ENCODE measurements around the gene RASL10B.
"Not testable (repeated sequence)": the region's sequence is repeated elsewhere in the genome, so short reads cannot be mapped to it uniquely, and the experiment has no call there.

RASL10B gene

DNA sequence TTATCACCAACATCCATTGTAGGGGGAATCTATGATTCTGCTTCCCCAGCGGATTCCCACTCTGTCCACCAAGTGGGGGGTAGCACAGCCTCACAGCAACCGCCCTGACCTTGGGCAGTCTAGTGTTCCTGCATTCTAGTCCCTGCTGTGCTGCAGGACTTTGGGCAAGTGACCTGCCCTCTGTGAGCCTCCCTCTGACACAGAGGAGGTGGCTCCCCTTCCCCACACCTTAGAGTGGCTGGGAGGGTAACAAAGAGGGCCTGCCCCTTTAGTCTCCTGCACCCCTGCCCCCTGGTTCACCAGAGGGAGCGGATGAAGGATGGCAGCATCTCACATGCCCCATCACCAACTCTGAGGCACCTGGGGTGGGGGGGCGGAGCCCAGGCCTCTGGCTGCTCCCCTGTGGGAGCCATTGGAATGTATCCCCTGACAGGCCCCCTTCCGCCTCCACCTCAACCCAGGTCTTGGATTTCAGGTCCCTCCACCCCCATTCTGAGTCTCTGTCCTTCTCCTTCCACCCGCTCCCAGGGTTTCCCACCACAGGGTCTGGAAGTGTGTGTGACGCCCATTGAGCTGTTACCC is 11.5 kb downstream of the RASL10B start:
- DNase-seq (ENCODE audit: low read depth): no peak

DNA sequence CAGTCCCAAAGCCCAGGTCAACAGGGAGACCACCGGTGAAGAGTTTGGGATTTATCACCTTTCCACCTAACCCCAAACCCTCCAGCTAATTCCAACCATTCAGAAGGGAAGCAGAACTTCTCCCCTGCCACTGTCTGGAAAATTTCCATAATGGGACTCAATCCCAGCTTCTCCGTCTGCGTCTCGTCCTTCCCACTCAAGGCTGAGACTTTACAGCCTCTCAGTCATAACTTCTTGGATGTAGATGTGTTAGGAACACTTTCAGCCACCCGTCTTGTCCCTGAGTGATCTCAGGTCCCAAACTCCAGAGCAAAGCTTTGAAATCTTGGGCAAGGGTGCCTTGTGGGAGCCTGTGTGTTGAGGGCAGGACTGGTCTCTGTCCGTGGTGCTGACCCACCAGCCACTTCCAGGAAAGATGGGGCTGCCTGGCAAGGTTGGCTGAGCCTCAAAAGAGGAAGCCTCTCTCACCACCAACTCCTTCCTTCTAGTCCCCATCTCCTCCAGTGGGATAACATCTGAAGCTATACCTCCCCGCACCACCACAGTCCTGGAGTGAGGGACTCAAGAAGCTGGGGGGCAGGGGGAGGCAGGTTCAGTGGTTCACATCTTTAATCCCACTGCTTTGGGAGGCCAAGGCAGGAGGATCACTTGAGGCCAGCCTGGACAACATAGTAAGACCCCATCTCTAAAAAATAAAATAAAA is 12.3 kb downstream of the RASL10B start:
- DNase-seq (ENCODE audit: low read depth): no peak

DNA sequence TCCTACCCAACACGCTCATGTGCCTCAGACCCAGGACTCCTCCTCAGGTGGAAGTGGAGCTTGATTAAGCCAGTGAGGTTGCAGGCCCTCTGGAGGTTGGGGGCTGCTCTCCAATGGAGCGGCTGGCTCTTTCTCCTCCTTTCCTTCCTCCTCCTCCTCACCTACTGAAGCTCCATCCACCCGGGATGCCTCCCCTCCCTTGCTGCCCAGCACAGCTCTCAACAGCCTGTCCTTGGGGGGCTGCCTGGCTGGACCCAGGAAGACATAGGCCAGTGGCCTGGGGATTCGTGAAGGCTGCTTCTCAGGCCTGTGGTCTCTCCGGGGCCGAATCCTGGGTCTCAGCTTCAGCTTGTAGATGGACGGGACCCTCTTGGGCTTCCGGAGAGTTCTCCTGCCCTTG is 13.4 kb downstream of the RASL10B start:
- DNase-seq (ENCODE audit: low read depth): no peak

- DNase-seq (ENCODE audit: low read depth): no peak
These were observed 13.8 kb downstream of the RASL10B start for GRCh38 chr17:35745246-35745645.

DNA sequence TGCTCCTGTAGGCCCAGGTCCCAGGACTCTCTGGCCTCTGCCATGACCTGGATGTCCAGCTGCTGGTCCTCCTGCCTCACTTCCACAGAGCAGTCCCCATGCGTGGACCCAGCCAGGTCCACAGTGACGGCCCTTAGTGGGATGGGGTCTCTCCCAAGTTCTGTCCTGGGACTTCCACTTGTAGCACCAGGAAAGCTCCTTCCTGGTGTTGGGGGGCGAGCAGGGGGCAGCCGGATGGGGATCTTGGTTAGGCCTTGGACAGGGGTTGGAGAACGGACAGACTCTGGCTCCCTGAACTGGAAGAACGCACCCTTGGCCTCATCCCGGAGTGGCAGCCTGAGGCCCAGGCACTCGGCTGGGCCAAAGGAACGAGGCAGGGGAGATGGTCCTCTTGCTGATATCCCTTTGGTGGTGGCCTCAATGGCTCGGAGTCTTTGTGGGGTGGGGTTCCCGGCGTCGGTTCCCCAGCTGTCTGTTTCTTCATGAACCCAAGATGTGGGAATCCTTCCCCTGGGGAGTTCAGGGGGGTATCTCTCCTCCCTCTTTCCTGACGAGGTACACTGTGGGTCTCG is 14.4 kb downstream of the RASL10B start:
- DNase-seq (ENCODE audit: low read depth): no peak

DNA sequence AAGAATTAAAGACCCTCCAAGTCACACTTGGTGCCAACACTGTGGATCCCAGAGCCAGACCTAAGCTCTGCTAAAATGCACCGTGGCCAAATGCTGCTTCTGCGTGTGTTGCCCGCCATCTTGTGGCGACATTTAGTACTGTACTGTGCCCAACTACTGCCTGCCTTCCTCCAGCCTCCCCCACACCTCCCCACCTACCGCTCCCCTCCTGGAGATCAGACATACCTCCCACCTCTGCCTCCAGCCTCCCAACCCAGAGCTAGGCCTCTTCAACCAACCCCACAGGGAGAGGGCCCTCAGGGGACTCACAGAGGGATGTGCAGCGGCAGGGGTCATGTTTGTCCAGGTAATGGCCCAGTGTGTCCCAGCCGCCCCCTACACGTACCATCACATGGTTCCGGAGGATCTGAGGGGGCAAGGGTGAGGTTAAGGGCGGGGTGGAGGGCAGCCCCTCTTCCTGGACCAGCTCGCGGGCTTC is 16.1 kb downstream of the RASL10B start:
- DNase-seq (ENCODE audit: low read depth): peak; percentile 58

GRCh38 chr17:35748341-35748841 is 17.0 kb downstream of the RASL10B start:
- DNase-seq (ENCODE audit: low read depth): no peak

DNA sequence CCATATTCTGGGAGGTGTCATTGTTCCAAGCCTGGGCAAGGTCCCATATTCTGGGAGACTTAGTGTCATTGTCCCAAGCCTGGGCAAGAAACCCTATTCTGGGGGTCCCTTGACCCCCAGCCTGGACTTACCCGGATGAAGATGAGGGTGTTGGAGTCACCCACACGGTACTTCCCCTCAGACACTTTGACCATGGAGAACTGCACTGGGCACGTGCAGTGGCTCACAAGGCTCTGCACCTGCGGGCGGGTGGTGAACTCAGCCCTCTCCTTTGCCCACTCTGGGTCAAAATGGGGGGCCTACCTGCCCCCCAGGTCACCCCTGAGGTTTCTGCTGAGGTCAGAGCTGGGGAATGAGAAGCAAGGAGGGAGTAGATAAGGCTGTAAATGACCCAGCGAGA is 17.5 kb downstream of the RASL10B start:
- DNase-seq (ENCODE audit: low read depth): no peak

GRCh38 chr17:35749560-35750412 is 18.3 kb downstream of the RASL10B start:
- DNase-seq (ENCODE audit: low read depth): no peak

- no peak for DNase-seq (ENCODE audit: low read depth)
These were observed 19.3 kb downstream of the RASL10B start for GRCh38 chr17:35750526-35751395.

DNA sequence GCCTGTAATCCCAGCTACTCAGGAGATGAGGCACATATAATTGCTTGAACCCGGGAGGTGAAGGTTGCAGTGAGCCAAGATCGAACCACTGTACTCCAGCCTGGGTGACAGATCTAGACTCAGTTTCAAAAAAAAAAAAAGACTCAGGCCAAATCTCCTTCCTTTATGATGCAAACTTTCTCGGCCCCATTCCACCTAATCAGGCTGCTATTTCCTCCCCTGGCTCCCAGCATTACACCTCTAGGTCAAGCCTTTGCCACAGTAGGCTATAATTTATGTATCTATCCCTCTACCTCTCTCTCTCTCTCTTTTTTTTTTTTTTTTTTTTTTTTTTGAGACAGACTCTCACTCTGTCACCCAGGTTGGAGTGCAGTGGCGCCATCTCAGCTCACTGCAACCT is 20.1 kb downstream of the RASL10B start:
- not testable (repeated sequence) for DNase-seq (ENCODE audit: low read depth)

DNA sequence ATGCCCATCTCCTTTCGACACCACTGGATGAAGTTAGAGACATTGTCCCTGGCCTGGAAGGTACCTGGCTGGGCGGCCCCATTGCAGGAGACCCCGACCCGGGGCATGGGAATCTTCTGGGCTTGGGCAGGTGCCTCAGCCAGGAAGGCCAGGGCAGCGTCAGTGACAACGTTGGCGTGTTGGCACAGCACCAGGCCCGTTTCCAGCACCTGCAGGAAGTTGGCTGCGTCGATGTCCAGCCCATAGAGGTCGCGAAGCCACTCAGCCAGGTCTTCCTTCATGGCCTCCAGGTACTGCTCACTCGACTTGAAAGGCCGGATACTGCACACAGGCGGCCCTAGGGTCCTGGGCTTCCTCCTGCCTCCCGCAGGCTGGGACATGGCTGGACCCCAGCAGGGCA is 21.0 kb downstream of the RASL10B start:
- DNase-seq (ENCODE audit: low read depth): no peak

- no peak for DNase-seq (ENCODE audit: low read depth)
These were observed 21.7 kb downstream of the RASL10B start, which contains the start of gene GAS2L2 for GRCh38 chr17:35752945-35753764. TSS of gene GAS2L2 (minus strand) at chr17:35753239. CDS start at chr17:35752850, 389 bp downstream.

- DNase-seq (ENCODE audit: low read depth): no peak
These were observed 25.8 kb downstream of the RASL10B start for GRCh38 chr17:35757243-35757642.

GRCh38 chr17:35760587-35760986 is 29.1 kb downstream of the RASL10B start, which contains the start of gene C17orf50:
TSS of gene C17orf50 (plus strand) at chr17:35760887. CDS start at chr17:35760942, 55 bp downstream.
- no peak for DNase-seq (ENCODE audit: low read depth)

DNA sequence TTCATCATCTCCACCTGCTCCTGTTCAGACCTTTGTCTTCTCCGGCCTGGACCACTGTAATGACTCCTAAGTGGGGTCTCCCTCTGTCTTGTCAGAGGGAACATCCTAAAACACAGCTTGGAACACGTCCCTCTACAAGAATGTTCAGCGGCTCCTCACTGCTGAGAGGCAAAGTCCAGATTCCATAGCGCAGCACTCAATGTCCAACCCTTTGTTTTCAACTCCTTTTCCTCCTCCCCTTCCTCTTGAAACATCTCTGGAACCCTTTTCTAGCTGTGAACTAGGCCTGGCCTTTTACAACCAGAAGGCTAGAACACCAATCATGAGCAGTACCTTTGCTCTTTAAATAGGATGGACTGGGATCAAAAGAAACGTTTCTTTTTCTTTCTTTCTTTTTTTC is 30.2 kb downstream of the RASL10B start:
- no peak for DNase-seq (ENCODE audit: low read depth)

- no peak for DNase-seq (ENCODE audit: low read depth)
These were observed 32.3 kb downstream of the RASL10B start for GRCh38 chr17:35763767-35764122.

GRCh38 chr17:35764123-35764991 is 32.9 kb downstream of the RASL10B start:
- peak; percentile 86 for DNase-seq (ENCODE audit: low read depth)

- DNase-seq (ENCODE audit: low read depth): no peak
These were observed 33.8 kb downstream of the RASL10B start for GRCh38 chr17:35765086-35765710.
